Measurements from ENCODE around the gene C22orf42. TPM values are rescaled to one million over a fixed set of nuclear protein-coding genes. Genes with fewer than 3 reads are reported as not detected.

Gene C22orf42
- total RNA-seq, 1 donor = not detected

DNA sequence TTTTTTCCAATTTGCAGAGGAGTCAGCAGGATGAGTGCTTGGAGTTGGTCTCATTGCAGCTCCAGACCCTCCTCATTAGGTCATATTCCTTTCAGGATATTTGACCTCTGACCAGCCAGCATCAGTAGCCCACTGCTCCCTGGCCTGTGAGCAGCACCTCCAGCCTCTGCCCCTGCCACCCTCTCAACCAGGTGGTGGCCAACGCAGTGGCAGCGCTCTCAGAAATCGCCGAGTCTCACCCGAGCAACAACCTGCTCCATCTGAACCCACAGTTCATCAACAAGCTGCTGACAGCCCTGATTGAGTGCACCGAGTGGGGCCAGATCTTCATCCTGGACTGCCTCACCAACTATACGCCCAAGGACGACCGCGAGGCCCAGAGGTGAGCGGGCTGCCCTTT is 27.0 kb downstream of the C22orf42 start:
- no peak for TF ChIP-seq CTCF (IDR thresholded peaks at IDR 0.05; ENCODE audit: insufficient read depth, low read length)
- H3K4me3 ChIP-seq (ENCODE audit: low read depth, low read length) = no peak overlapping the region
- DNase-seq (ENCODE audit: low read depth) = no peak

DNA sequence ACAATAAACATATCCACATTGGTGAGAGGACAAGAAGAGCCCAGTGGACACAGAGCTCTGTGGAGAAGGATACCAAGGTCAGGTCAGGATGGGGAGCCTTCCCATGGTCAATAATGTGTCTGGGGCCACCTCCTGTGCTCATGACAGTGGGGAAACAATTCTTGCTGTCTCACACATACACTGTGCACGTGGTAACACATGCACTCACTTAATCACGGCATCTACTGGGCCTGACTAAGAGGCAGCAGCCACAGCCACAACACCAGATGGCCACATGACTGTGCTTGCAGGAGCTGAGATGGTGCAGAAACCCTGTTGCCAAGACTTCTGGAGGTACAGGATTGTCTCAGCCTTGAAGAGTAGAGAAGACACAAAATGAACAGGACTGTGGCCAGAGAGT is 28.6 kb downstream of the C22orf42 start:
- no peak for DNase-seq (ENCODE audit: low read depth)
- no peak overlapping the region for H3K4me3 ChIP-seq (ENCODE audit: low read depth, low read length)
- TF ChIP-seq CTCF (IDR thresholded peaks at IDR 0.05; ENCODE audit: insufficient read depth, low read length) = no peak

DNA sequence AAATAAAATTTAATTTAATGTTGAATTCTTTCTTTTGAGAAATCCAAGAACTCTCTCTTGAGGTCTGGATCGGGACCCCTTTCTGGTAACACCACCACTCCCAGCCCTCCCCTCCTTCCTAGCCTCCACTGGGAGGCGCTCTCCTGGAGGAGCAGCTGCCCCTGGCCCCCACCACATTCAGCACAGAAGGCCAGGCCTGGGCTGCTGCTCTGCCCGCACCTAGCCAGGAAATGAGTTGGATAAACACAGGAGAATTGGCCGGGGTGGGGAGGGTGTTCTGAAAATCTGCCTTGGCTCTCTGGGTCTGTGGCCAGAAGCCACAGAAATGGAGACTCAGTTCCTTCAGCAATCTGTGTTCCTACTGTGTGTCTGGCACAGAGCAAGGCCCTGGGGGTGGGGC is 31.2 kb downstream of the C22orf42 start:
- no peak for DNase-seq (ENCODE audit: low read depth)
- no peak overlapping the region for H3K4me3 ChIP-seq (ENCODE audit: low read depth, low read length)
- no peak for TF ChIP-seq CTCF (IDR thresholded peaks at IDR 0.05; ENCODE audit: insufficient read depth, low read length)

DNA sequence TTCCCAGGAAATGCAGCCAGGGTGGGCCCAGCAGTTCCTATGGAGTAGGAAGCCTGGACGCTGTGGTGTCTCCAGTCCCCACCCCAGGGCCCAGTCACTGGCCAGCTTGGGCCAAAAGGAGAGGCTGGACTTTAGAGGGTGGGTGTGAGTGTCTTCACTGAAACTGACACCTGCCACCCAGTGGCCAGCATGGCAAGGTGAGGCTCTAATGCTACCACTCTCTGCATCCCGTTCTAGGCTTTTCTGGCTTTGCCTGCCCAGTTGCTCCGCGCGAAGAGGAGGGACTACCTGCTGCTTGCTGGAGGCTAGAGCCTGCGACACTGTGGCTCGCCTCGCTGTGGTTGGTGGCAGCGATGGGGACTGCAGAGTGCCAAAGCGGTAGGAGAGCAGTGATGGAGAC is 35.4 kb downstream of the C22orf42 start:
- no peak overlapping the region for H3K4me3 ChIP-seq (ENCODE audit: low read depth, low read length)
- TF ChIP-seq CTCF (IDR thresholded peaks at IDR 0.05; ENCODE audit: insufficient read depth, low read length) = no peak
- DNase-seq (ENCODE audit: low read depth) = no peak

DNA sequence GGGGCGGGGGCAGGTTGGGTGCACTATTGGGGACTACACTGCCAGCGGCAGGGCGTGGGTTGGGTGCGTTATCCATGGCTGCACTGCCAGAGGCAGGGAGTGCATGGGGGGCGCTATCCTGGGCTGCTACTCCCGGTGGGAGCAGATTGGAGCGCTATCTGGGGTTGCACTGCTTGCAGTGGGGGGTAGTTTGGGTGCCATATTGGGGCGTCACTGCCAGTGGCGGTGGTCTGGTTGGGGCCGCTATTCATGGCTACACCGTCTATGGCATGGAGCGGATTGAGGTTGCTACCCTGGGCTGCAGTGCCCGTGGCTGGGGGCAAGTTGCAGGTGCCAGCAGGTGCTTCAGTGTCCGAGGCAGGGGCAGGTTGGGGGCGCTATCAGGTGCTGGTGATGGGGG is 36.2 kb downstream of the C22orf42 start:
- DNase-seq (ENCODE audit: low read depth) = no peak
- TF ChIP-seq CTCF (IDR thresholded peaks at IDR 0.05; ENCODE audit: insufficient read depth, low read length) = no peak
- no peak overlapping the region for H3K4me3 ChIP-seq (ENCODE audit: low read depth, low read length)

- TF ChIP-seq CTCF (IDR thresholded peaks at IDR 0.05; ENCODE audit: insufficient read depth, low read length) = no peak
- no peak overlapping the region for H3K4me3 ChIP-seq (ENCODE audit: low read depth, low read length)
- no peak for DNase-seq (ENCODE audit: low read depth)
Measured at GRCh38 chr22:32120603-32121002, 38.5 kb downstream of the C22orf42 start.

DNA sequence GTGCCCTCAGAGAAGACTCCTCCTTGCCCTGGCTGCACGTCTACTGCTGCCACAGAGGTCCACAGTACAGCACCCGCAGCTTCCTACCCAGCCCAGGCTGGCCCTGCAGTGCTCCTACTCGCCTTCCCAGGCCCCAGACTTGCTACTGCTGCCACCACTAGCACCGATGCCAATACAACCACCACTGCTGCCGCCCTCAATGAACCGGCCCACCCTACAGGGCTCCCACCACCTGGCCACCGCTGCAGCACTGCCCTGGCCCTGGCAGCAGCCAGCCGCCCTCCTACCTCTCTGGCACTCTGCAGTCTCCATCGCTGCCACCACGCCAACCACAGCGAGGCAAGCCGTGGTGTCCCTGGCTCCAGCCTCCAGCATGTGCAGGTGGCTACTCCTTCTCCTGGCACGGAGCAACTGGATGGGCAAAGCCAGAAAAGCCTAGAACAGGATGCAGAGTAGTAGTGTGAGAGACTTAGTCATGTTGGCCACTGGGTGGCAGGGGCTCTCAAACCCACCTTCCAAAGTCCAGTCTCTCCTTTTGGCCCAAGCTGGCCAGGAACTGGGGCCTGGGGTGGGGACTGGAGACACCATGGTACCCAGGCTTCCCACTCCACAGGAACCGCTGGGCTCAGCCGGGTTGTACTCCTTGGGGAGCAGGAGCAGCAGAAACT is 39.4 kb downstream of the C22orf42 start:
- no peak for TF ChIP-seq CTCF (IDR thresholded peaks at IDR 0.05; ENCODE audit: insufficient read depth, low read length)
- no peak for DNase-seq (ENCODE audit: low read depth)
- H3K4me3 ChIP-seq (ENCODE audit: low read depth, low read length) = no peak overlapping the region

Measured in fibroblast of the aortic adventitia (primary cell).